SHP77 treated with DMSO at 0.1 percent for 48 hours (cell line): ENCODE results near the gene TNS4.
A peak's percentile ranks its signal among the peaks of the same experiment; 100 is the strongest.

Experiments used
- DNase-seq: peaks from one replicate; lab custom pipeline; 2025; lab: John Stamatoyannopoulos, UW

The TNS4 gene

GRCh38 chr17:40517981-40518380 is 16.6 kb upstream of the TNS4 start:
- DNase-seq = no peak

GRCh38 chr17:40517286-40517662 is 15.9 kb upstream of the TNS4 start:
- no peak for DNase-seq

DNA sequence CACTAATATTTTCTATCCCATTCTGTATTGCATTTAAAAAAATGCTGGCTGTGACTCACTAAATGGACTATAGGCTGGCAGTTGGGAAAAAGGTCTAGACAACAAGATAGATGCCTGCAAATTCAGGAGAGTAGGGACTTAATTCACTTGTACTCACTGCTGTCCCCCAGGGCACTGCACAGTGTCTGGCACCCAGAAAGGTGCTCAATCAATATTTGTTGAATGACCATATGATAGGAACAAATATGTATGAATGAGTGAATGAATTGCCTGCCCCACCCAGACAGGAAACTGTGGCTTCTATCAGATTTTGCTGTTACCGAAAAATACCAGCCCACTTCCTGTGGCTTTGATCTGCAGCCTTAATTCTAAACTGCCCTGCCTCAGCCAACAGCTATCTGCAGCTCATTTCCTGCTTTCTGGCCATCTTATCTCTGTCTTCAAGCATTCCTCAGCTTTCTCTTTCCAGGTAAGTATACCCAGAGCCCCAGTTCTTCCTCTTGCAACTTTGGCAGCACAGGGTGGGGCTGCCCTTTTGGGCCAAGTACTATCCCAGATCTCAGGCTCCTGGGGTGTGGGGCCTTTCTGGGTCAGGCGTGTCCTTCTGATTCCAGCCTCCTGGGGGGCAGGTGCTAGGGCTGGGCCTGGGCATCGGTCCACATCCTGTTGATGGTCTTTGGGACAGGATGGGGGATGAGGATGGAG is 15.3 kb upstream of the TNS4 start:
- DNase-seq = no peak

DNA sequence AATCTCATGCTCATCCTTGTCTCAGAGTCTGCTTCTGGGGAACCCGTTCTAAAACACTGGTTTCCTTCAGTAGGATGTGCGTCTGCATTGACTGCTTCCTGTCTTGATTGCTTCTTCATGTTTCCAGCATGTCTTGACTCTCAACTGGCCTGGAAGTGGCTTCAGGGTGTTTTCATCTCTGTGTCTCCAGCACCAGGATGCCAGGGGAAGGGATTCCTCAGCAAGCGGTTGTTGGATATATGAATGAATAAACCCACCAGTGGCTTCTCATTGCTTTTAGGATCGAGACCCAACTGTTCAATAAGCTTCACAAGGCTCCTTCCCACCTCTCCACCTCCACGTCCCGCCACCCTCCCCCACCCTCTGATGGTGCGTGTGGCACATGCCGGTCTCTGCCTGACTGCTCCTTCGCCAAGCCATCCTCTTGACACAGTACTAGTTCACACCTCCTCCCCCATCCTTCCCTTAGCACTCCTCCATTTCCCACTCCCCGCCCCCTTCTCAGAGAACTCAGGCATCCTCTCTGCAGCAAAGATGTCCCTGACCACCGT is 14.1 kb upstream of the TNS4 start:
- DNase-seq = no peak

- no peak for DNase-seq
Observed at GRCh38 chr17:40515011-40515410, 13.6 kb upstream of the TNS4 start.

- DNase-seq = no peak
Observed at GRCh38 chr17:40514013-40514875, 12.8 kb upstream of the TNS4 start.

GRCh38 chr17:40511667-40512220 is 10.3 kb upstream of the TNS4 start:
- DNase-seq = no peak

DNA sequence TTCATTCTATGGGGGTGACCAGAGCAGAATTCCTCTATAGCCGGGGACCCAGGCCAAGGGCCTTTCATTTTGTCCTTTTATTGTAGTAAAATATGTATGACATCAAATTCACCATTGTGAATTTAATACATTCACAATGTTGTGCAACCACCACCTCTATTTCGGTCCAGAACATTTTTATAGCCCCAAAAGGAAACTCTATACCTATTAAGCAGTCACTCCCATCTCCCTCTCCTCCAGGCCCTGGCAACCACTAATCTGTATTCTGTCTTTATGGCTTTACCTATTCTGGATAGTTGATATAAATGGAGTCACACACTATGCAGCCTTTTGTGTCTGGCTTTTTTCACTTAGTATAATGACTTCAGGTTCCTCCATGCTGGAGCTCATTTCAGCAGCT is 9.7 kb upstream of the TNS4 start:
- DNase-seq = no peak

DNA sequence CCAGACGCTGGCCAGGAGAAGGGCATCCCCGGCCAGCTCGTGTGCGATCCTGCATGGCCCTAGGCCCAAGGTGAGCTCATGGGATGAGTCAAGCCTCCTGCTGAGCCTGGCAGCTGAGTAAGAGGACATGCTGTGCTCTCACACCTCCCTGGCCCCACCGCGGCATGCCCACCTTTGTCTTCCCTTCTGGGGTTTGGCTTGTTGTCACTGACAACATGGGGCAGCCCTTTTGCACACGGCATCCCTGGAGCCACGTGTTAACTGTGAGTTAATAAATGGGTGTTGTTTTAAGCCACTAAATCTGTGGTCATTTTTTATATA is 8.9 kb upstream of the TNS4 start:
- DNase-seq = no peak

DNA sequence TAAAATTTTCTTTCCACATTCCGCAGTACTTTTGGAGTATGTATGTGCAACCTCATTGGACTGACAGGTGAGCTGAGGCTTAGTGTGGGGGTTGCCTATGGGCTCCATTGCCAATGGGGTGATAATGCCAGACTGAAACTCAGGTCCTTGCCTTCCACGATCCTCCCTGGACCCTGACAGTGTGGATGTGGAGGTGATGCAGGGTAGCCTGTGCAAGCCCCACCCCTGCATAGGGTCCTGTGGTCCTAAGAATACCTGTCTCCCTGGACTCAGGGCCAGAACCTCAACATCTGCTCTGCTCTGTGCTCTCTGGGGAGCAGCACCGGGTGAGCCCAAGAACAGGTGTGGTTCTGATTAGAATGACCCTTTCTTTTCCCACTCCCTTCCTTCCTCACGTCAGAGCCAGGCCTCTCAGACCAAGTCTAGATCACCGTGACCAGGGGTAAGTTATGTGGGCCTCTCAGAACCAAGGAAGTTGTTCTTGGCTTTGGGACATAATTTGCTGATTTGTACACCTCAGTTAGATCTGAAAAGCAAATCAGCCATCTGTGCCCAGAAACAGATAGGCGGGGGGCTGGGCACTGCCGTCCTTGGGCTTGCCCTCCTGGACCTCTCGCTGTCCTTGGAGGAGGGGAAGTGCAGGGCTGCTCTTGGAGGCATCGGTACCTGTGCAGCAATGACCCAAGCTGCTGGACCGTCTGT is 8.4 kb upstream of the TNS4 start:
- DNase-seq = no peak

DNA sequence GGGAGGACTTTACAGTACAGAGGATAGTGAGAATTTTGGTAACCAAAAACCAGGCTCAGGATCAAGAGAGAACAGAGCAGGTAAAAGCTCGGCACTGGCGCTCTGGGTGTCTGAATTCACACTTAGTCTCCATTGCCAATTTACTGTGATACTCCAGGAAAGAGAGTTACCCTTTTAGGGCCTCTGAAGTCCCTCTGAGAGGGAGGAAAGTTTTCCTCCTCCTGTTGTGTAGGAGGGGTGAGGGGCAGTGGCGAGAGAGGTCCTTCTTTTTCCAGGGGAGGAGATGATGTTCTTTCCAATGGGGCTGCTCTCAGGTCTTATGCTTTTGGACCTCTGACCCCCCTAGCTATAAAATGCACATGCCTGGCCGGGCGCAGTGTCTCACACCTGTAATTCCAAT is 5.4 kb upstream of the TNS4 start:
- no peak for DNase-seq

DNA sequence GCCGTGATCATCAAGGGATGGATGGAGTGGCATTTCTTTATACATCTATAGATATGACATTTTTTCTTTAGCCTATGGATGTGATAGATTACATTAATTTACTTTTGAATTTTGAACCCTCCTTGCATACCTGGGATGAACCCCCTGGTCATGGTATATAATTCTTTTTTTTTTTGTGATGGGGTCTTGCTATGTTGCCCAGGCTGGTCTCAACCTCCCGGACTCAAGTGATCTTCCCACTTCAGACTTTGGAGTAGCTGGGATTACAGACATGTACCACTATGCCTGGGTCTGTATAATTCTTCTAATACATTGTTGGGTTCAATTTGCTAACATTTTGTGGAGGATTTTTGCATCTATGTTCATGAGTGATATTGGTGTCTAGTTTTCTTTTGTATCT is 1.7 kb upstream of the TNS4 start:
- DNase-seq = no peak

DNA sequence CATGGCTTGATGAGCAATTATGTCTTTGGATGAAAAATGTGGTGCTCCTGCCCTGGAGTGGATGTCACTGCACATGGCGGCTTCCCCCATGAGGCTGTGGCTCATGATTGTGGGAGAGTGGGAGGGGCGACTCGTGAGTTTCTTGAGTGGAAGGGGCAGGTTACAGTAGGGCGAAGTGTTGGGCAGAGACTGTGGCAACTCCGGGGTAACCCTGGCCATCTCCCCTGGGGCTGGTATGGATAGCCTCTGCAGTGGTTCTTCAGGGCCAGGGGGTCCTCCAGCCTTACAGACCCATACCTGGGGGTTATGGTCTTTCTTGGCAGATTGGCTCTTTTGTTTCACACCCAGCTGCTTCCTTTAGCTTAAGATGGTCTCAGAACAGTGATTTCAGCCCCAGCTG is 1.3 kb upstream of the TNS4 start:
- DNase-seq = no peak

DNA sequence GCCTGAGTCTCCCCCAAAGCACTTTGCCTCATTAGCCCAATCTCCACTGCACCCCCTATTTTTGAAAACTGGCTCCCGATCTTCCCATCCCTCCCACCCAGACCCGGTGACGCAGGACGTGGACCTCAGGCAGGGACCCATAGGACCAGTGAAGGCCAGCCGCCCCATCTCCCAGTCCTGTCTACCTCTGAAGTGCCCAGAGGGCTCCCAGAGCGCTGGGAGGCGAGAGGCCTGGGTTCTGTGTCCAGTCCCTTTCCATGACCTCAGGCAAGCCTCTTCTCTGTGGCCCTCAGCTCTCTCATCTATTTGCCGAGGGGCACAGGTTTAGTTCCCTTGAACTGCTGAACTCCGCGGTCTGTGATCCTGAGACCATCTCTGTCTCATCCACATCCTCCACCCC is 714 bp downstream of the TNS4 start:
- DNase-seq = no peak

GRCh38 chr17:40500190-40500589 is 1.2 kb downstream of the TNS4 start:
- no peak for DNase-seq

GRCh38 chr17:40499551-40500189 is 1.8 kb downstream of the TNS4 start:
- peak; percentile 7 for DNase-seq

DNA sequence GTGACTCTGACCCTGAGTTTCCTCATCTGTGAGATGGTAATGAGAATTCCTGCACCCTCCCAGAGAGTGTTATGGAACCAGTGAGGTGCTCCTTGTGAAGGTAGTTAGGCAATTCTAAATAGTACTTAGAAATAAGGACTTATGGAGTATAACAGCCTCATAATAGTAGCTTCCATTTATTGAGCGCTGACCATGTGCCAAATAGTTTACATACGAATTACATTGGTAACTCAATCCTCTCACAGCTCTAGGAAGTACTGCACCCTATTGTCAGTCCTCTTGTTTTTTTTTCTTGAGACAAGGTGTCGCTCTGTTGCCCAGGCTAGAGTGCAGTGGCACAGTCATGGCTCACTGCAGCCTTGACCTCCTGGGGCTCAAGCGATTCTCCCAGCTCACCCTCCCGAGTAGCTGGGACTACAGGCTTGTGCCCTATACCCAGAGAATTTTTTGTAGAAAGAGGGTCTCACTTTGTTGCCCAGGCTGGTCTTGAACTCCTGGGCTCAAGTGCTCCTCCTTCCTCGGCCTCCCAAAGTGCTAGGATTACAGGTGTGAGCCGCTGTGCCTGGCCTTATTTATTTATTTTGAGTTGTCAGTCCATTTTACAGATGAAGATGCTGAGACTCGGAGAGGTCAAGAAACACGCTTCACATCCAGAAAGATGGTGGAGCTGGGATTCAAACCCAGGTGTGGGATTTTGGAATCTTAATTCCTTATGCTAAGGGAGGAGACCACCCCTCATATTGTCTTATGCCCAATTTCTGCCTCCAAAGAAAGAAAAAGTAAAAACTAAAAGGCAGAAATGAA is 2.9 kb downstream of the TNS4 start:
- DNase-seq = no peak

DNA sequence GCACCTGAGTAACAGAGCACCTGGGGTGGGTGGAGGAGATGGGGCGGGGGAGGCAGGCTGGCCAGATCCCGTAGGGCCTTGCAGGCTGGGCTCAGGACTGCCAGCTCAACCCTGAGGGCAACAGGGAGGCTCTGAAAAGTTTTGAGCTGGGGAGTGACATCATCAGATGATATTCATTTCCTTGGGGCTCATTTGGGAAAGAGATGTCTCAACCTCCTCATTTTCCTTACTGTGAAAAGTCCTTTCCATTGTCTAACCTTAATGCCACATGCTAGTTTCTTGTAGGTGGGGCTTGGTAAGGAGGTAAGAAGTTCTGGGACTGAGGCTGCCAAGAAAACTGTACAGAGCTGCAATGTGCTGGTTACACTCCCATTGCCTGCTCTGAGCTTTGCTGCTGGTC is 3.7 kb downstream of the TNS4 start:
- no peak for DNase-seq

DNA sequence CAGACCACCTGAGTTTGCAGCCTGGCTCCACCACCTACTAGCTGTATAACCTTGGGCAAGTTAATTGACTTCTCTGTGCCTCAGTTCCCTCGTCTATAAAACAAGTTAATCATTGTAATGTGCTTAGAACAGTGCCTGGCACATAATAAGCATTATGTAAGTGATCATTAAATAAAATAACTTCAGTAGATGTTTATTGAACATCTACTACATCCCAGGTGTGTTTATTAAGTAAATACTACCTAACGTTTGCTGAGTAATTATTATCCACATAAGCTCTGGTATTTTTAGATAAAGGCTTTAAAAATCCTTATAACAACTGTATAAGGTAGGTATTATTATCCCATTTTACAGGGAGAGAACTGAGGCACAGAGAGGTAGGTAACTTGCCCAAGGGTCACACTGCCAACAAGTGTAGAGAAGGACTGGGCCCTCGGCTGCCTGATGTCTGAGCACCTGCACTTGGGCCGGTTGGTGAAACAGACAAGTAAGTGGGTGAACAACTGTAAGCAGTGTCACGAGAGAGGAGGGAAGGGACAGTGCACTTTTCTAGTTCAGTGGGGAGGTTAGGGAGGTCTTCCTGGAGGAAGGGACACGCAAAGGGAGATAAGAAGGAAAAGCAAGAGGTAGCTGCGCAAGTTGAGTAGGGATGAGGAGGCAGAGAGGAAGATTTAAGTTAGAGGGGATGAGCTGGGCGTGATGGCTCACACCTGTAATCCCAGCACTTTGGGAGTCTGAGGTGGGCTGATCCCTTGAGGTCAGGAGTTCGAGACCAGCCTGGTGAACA is 4.6 kb downstream of the TNS4 start:
- DNase-seq = no peak

DNA sequence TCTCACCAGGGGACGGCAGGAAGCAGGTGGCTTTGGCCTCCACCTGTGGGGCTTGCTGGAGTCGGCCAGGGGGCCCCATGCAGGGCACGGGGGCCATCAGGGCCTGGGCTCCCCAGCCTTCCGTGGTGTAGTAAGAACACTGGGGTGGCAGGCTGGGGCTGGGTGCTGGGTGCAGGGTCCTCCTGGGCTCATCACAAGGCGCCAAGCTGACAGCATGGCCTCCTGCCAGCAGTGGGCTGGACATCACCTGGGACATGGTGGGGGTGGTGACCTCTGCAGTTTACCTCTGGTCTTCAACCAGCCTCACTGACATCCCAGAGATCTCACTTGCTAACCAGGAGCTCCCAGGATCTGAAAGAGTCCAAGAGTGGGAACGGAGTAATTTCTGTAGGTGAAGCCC is 5.3 kb downstream of the TNS4 start:
- DNase-seq = no peak
